IPS-NIHi7 (cell line): ENCODE results near the gene FGF23.
"Not testable (repeated sequence)": the region's sequence is repeated elsewhere in the genome, so short reads cannot be mapped to it uniquely, and the experiment has no call there.

Source experiments
- DNase-seq: peaks from one replicate; pipeline ENCODE4 v3.0.0; 2012; ENCODE audit warnings: mixed read lengths; ENCODE audit errors: extremely low spot score

Gene FGF23

DNA sequence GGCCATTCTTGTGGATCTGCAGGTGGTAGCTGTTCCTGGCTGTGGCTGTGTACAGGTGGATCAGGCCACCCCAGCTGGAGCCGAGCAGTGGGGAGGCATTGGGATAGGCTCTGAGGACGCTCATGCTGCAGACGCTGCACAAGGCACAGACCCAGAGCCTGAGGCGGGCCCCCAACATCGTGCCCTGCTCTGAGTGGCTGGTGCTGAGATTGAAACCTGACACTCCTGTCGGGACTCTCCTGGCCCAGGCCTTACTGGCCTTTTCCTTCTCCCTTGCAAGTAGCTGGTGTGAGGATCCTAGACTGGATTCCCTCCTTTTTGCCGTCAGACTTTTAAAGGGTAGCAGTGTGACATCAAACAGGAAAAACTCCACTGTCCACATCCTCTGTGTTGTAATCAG is at the start of gene FGF23:
Gene FGF23, minus strand, starts transcription at position 308 of the 400 bp plus-strand sequence. Its CDS starts 130 bp downstream, at position 178.
- peak; percentile 94 for DNase-seq

GRCh38 chr12:4424422-4424821 is 44.9 kb upstream of the FGF23 start:
- DNase-seq: no peak

- DNase-seq: no peak
Observed at GRCh38 chr12:4423528-4424195, 44.1 kb upstream of the FGF23 start.

DNA sequence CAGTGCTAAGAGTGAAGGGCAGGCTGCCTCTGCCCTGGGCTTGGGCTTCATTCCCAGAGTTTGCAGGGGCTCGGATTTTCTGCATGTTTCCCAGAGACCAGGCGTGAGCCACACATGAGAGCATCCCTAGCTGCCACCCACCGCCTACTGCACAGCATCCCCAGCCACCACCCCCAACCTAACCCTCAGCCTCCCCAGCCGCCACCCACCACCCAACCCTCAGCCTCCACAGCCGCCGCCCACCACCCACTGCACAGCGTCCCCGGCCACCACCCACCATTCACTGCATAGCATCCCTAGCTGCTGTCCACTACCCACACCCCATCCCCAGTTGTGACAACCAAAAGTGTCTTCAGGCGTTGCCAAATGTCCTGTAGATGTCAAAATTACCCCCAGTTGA is 43.5 kb upstream of the FGF23 start:
- DNase-seq: no peak

GRCh38 chr12:4421590-4422031 is 42.1 kb upstream of the FGF23 start:
- peak; percentile 86 for DNase-seq

DNA sequence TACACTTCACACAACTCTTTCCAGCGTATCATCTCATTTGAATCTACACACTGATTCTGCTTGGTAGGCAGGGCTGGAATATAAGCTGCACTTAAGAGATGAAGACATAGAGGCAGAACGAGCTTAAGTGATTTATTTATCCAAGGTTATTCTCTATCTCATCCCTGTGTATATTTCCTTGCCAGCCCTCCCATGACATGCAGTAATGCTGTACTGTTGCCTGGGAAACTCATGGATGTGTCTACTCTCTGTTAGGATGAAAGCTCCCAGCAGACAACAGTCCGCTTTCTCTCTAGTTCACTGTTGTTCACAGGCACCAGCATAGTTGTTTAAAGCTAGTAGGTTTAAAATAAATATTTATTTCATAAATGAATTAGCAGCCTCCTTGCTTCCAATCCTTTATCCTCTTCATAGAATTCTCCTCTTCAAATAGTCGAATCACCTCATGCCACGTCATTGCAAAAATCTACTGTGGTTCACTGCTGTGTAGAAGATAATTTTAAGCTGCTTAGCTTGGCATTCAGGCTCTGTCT is 40.7 kb upstream of the FGF23 start:
- DNase-seq: no peak

DNA sequence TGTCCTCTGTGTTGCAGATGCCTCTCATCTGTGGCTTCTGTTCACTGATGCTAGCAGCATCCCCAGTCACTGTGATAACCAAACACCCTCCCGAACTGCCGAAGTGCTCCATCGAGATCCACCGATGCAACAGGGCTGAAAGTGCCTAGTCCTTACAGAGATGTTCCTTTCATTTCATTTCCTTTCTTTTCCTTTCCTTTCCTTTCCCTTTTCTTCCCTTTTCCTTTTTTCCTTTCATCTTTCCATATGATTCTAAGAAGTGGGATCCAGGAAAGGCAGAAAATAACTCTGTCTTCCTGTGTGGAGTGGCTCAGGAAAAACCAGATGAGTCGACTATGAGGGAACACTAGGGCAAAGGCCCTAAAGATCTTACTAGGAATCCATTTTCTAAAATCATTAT is 39.4 kb upstream of the FGF23 start:
- DNase-seq: no peak

DNA sequence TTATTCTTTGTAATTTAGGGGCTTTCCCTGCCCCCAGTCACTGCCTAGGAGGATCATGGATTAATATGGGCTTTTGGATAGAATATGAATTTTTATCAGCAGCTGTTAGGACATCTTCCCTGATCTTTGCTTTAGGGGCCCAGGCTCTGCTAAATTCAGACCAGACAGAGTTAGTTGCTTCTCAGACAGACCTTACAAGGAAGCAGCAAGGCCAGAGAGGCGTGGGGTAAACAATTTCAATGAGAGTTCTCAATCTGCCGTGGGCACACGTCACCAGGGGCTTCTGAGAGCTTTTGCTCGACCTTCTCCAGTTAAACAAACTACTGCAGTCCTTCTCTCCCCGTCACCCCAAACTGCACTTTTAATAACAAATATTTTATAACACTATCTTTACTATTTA is 38.4 kb upstream of the FGF23 start:
- DNase-seq: no peak

GRCh38 chr12:4417455-4417854 is 37.9 kb upstream of the FGF23 start:
- no peak for DNase-seq

DNA sequence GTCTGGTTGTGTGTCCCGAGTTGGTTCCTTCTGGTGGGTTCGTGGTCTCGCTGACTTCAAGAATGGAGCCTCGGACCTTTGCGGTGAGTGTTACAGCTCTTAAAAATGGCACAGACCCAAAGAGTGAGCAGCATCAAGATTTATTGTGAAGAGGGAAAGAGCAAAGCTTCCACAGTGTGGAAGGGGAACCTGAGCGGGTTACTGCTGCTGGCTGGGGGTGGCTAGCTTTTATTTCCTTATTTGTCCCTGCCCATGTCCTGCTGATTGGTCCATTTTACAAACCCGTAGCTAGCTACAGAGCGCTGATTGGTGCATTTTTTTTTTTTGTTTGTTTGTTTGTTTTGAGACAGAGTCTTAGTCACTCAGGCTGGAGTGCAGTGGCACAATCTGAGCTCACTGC is 36.8 kb upstream of the FGF23 start:
- DNase-seq: no peak

GRCh38 chr12:4412465-4412864 is 33.0 kb upstream of the FGF23 start:
- DNase-seq: no peak

DNA sequence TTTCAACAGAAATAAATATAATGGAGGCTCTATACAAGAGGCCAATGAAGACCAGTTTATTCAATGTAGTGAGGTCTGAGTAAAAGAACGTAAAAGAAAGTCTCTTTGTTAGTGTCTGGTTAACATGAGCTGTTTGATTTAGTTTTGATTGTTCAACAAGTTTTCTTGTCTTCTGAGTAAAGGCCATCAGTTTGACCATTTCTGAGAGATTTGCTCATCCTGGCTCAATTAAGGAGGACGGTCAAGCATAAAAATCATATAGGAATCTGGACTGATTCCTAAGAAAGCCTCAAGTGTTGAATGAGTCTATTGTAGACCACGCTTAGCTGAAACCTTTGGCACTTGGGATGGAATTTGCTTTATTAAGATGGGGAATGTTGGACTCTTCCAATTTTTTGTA is 32.5 kb upstream of the FGF23 start:
- no peak for DNase-seq

GRCh38 chr12:4407136-4407535 is 27.6 kb upstream of the FGF23 start:
- no peak for DNase-seq

- DNase-seq: not testable (repeated sequence)
Observed at GRCh38 chr12:4404877-4405637, 25.5 kb upstream of the FGF23 start.

GRCh38 chr12:4402996-4403395 is 23.5 kb upstream of the FGF23 start:
- no peak for DNase-seq

- no peak for DNase-seq
Observed at GRCh38 chr12:4401117-4401516, 21.6 kb upstream of the FGF23 start.

GRCh38 chr12:4395818-4396217 is 16.3 kb upstream of the FGF23 start:
- no peak for DNase-seq

- no peak for DNase-seq
Observed at GRCh38 chr12:4393211-4393610, 13.7 kb upstream of the FGF23 start.

- DNase-seq: no peak
Observed at GRCh38 chr12:4392223-4392742, 12.8 kb upstream of the FGF23 start.

- no peak for DNase-seq
Observed at GRCh38 chr12:4388662-4389061, 9.2 kb upstream of the FGF23 start.

DNA sequence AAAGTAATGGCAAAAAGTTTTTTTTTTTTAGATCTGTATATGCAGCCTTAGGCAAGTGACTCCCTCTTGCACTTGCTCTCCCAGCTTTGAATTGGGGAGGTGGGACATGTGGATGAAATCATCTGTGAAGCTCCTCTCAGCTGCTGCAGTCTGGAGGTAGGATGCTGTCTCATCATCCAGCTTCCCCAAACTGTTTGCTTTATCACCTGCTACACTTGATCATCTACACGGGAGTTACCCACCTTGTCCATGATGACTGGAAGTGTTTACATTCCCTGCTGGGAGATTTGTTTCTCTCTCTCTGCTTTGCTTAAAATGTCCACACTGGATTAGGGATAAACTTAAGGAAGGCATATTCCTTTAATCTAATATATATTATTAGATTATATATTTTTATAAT is 8.5 kb upstream of the FGF23 start:
- DNase-seq: no peak

GRCh38 chr12:4387607-4388006 is 8.1 kb upstream of the FGF23 start:
- DNase-seq: no peak

GRCh38 chr12:4386801-4387200 is 7.3 kb upstream of the FGF23 start:
- DNase-seq: no peak
